GM19035 (cell line): Measurements from ENCODE around the gene SPINT2.
"Not testable (repeated sequence)": the region's sequence is repeated elsewhere in the genome, so short reads cannot be mapped to it uniquely, and the experiment has no call there.

Experiments
- ATAC-seq: cut with Tn5 transposase; IDR thresholded peaks from one replicate; pipeline ENCODE4 v1.9.1; 2021; ENCODE audit not compliant: unreplicated experiment

Gene SPINT2

GRCh38 chr19:38318660-38319059 is 54.3 kb downstream of the SPINT2 start:
- no peak for ATAC-seq

- no peak for ATAC-seq
These were observed 55.3 kb downstream of the SPINT2 start, which contains the start of gene KCNK6 for GRCh38 chr19:38319421-38320258. KCNK6 (plus strand) TSS chr19:38319845; CDS start chr19:38319951, 106 bp downstream.

- no peak for ATAC-seq
These were observed 56.6 kb downstream of the SPINT2 start for GRCh38 chr19:38320969-38321339.

GRCh38 chr19:38321646-38322196 is 57.3 kb downstream of the SPINT2 start:
- no peak for ATAC-seq

DNA sequence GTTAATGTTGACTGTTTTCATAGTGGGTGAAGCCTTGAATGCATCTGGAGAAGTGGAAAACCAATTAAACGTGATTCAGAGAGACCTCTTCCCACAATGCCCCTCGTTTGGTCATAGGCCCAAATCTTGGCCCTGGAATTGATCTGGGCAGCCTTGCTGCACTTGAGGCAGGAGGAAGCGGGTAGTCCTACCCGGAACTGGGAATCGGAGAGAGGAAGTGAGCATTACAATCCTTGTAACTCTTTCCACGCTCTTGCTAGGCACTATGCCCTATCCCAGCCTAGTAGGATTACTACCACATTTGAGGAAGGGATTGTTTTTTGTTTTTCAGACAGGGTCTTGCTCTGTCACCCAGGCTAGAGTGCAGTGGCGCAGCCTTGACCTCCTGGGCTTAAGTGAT is 58.9 kb downstream of the SPINT2 start:
- ATAC-seq: no peak

DNA sequence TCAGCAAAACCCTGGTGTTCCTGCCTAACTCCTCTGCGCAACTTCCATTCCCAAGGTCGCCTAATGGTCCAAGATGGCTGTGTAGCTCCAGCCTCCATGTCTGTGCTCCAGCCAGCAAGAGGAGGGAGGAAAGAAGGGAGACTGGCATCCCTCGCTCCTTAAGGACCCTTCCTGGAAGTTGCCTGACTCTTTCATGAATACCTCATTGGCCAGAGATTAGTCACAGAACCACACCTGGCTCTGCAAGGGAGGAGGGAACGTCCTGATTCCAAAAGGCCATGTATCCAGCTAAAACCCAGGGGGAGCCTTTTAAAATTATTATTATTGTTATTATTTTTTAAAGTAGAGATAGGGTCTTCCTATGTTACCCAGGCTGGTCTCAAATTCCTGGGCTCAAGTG is 60.1 kb downstream of the SPINT2 start:
- ATAC-seq: no peak

GRCh38 chr19:38326591-38326990 is 62.2 kb downstream of the SPINT2 start:
- ATAC-seq: no peak

DNA sequence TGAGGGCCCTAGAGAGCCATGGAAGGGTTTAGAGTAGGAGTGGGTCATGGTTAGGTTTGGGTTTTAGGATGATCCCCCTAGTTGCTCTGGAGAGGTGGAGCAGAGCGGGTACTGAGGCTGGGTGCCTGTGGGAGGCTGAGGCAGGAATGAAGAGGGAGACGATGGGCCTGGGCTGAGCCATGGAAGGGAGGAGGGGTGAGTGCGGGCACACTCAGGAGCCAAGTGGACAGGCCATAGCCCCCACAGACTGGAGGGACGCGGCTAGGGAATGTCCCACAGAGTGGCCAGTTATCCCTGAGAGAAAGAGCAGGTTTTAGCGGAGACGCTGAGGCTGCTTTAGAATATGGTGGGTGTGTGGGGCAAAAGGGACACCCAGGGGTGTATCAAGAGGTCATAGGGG is 65.3 kb downstream of the SPINT2 start:
- no peak for ATAC-seq

DNA sequence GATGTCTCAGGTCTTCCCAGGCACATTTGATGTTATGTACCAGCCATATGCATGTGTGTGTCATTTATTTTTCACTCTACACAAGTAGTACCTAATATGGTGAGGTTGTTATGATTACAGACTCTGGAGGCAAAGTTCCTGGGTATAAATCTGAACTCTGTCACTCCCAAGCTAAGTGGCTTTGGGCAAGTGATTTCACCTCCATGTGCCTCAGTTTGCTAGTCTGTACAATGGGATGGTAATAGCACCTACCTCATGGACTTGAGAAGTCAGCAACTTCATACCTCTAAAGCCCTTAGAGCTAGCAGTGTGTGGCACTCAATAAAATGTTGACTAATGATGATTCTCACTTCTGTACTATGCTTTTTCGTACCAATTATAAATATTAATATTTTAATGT is 67.4 kb downstream of the SPINT2 start:
- no peak for ATAC-seq

DNA sequence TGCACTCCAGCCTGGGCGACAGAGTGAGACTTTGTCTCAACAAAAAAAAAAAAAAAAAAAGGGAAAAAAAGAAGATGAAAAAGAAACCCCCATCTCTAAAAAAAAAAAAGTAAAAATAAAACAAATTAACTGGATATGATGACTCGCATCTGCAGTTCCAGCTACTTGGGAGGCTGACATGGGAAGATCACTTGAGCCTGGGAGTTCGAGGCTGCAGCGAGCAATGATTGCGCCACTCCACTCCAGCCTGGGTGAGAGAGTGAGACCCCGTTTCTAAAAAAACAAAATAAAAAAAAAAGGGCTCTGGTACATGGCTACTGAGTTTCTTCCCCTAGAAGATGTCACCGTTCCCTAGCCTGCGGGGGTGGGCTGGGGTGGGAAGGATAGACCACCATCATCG is 68.9 kb downstream of the SPINT2 start:
- no peak for ATAC-seq

DNA sequence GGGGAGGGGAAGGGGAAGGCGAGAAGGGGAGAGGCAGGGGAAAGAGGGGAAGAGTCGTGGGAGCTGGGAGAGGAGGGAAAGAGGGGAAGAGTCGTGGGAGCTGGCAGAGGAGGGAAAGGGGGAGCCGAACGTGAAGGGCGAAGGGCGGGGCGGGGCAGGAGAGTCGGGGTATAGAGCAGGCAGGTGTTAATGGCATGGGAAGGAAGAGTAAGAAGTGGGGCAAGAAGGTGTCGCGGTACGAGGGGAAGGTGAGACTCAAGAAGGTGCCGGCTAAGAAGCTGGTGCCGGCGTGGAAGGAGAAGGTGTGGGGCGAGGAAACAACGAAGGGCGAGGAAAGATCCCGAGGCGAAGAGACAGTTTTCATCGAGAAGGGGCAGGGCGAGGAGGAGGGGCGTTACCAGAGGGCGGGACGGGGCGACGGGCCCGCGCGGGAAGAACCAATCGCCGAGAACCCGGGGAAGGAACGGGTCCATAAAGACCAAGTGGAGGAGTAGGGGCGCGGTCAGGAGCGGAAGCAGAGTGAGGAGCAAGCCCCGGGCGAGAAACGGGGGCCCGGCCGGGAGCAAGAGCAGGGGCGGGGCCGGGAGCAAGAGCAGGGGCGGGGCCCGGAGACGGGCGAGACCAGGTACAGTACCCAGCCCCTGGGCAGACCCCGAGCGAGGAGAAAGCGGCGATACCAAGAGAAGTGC is 71.7 kb downstream of the SPINT2 start:
- peak; percentile 71 for ATAC-seq

GRCh38 chr19:38336638-38337359 is 72.4 kb downstream of the SPINT2 start:
- ATAC-seq: peak; percentile 49

GRCh38 chr19:38337360-38337653 is 72.9 kb downstream of the SPINT2 start:
- no peak for ATAC-seq

DNA sequence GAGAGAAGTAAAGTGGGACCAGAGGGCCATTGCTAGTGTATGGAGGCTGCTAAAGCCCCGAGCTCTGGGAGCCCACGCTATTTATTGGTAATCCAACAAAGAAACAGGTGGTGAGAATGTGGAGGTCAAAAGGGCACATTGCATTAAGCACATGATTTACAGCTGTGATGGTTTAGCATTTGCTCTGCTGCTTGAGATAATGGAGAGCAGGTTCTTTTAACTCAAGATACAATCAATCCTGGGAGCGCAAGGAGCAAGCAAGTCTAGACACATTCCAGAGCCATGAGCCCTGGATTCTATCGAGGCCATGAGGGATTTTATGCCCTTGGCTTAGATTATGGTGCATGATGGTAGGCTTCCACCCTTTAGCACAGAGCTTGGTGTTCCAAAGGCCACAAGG is 74.6 kb downstream of the SPINT2 start:
- ATAC-seq: not testable (repeated sequence)

DNA sequence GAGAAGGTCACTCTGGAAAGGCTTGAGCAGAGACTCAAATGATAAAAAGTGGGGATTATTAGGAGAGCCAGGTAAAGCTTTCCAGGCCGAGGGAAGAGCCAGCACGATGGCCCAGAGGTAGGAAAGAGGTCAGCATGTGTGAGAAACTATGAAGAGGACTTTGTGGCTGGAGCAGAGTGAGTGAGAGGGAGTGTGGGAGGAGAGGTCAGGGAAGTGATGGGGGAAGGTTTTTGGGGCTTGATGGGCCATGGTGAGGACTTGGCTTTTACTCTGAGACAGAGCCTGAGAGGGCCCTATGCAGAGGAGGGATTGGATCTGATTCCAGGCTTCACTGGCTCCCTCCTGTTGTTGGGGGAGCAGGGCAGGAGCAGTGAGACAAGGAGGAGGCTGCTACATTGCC is 76.6 kb downstream of the SPINT2 start:
- ATAC-seq: no peak
